Motor neuron (in vitro differentiated cells): ENCODE data around the gene COX10. TPM values are rescaled to one million over a fixed set of nuclear protein-coding genes. Genes with fewer than 3 reads are reported as not detected.
"Not testable (repeated sequence)": the region's sequence is repeated elsewhere in the genome, so short reads cannot be mapped to it uniquely, and the experiment has no call there.

Source experiments
- ATAC-seq, 8 experiments: fragments of 200-7000 bp; cut with Tn5 transposase; replicated peaks in 6 of 8; 2 replicates each; pipeline ENCODE4 v1.8.0; 2021; ENCODE audit warnings: mild to moderate bottlenecking in 8 of 8, moderate library complexity in 8 of 8
- H3K27ac ChIP-seq, 2 donors: fragments of 250-450 bp; sonication (Bioruptor Pico); 2 replicates each; pipeline ENCODE4 v1.9.0; 2021; ENCODE audit warnings: antibody characterized with exemption in 2 of 2, mild to moderate bottlenecking in 2 of 2, moderate library complexity in 1 of 2
- H3K4me1 ChIP-seq, 2 donors: fragments of 250-450 bp; sonication (Bioruptor Pico); replicated peaks in 1 of 2; 2 replicates each; pipeline ENCODE4 v1.6.1; 2021; ENCODE audit warnings: antibody characterized with exemption in 2 of 2, mild to moderate bottlenecking in 2 of 2, moderate library complexity in 1 of 2
- H3K4me3 ChIP-seq, 5 donors: fragments of 250-450 bp; sonication (Bioruptor Pico); 2 replicates each; pipeline ENCODE4 v1.9.0; 2021; ENCODE audit warnings: antibody characterized with exemption in 5 of 5, mild to moderate bottlenecking in 5 of 5, moderate library complexity in 4 of 5
- WGBS, 10 experiments: fragments of 450-650 bp; shearing (Covaris generic); methylation state at CpG; one replicate each; pipeline ENCODE4 v1.0.0; 2022; 5-methylcytosine and 5-hydroxymethylcytosine counted together
- in situ Hi-C, 9 experiments: fragments of 400-800 bp; cut with MboI; loops; one replicate each; pipeline ENCODE4 v1.15.0; 2021; ENCODE audit warnings: low sequenced_read_pairs in 9 of 9, low pct_unique_long_range_greater_than_20kb in 2 of 9; ENCODE audit not compliant: unreplicated experiment in 9 of 9
- total RNA-seq, 8 experiments: library from RNA; unstranded; fragments of 300-600 nt; gene quantifications; 2 replicates each; pipeline versions ENCODE4 v1.2.3 to v1.2.4, GENCODE V29; 2022

The COX10 gene
- total RNA-seq, 8 experiments from 2014 or later, result 13.8 to 31.6 (median 18.8) TPM

- no peak overlapping the region for H3K4me3 ChIP-seq
- in situ Hi-C loops, result no loop called here
- H3K27ac ChIP-seq, result no peak overlapping the region
- 26 to 100% (median 80%) methylated on average over 1 to 2 of the region's 3 CpGs; no CpG with 5 or more reads in 2 of the 10 experiments for WGBS, 10 experiments
- no peak for ATAC-seq
- peaks cover 0 to 7% of the 10 kb centered on the region in 2 donors for H3K4me1 ChIP-seq
Measured at GRCh38 chr17:14143688-14144087, 74.4 kb downstream of the COX10 start.

- no peak overlapping the region for H3K27ac ChIP-seq
- 18 to 94% (median 83%) methylated on average over 3 to 4 of the region's 4 CpGs for WGBS, 10 experiments
- in situ Hi-C loops, result no loop called here
- H3K4me3 ChIP-seq, result no peak overlapping the region
- H3K4me1 ChIP-seq, result peaks cover 0 to 7% of the 10 kb centered on the region in 2 donors
- no peak for ATAC-seq
Measured at GRCh38 chr17:14144508-14144907, 75.2 kb downstream of the COX10 start.

DNA sequence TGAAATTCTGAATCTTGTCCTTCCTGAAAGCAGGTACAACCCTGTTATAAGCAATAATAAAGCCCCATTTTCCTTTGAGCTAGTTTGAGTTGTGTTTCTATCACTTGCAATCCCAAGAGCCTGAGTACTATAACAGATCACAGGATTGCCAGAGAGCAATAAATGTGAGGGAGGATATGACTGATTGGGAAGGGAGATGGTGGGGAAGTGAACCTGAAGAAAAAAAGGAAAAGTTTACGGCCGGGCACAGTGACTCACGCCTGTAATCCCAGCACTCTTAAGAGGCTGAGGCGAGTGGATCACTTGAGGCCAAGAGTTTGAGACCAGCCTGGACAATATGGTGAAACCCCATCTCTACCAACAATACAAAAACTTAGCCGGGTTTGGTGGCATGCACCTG is 80.4 kb downstream of the COX10 start:
- H3K27ac ChIP-seq, result no peak overlapping the region
- no peak for ATAC-seq
- WGBS, 10 experiments, result 82 to 93% (median 84%) methylated on average over 2 to 5 of the region's 5 CpGs; no CpG with 5 or more reads in 5 of the 10 experiments
- in situ Hi-C loops, result no loop called here
- peaks cover 0 to 7% of the 10 kb centered on the region in 2 donors for H3K4me1 ChIP-seq
- no peak overlapping the region for H3K4me3 ChIP-seq

DNA sequence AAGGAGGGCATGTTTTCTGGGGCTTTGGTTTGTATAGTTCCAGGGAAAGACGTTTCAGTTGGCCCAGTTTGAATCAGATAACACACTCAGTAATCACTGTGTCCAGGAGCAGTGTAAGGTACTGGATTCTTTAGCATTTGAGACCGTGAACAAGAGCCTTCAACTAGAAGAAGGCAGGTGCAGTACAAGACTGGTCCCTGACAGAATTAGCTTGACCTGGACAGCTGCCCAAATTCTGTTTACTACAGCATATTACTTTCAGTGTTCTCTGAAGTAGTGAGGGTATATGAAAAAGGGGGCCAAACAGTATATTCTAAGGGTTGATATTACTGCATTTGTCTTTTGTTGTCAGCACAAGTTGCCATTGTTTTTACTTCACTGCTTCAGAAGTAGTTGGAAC is 81.3 kb downstream of the COX10 start:
- no peak for ATAC-seq
- Histone ChIP-seq H3K4me1 (peaks cover 0 to 7% of the 10 kb centered on the region in 2 donors), H3K27ac (no peak overlapping the region), H3K4me3 (no peak overlapping the region)
- in situ Hi-C loops, result no loop called here
- WGBS, 10 experiments, result 50 to 100% (median 83%) methylated on average over 1 to 2 of the region's 2 CpGs; no CpG with 5 or more reads in 3 of the 10 experiments

DNA sequence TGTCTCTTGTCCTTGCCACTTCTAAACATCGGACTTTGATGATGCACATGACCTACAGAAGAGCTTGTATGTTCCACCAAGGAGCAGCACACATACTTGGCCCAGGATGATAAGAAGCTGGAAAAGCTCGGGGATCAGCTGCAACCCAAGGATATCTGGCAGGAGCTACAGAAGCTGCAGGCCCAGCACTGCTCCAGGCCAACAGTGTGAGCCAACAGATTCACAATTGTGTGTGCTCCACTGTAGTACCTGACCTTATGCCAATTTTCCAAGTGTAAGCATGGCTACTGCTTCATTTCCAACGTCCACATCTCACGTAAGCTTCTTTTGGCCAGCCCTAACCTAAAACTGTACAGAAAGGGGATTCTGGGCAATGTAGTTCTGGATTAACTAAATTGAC is 83.4 kb downstream of the COX10 start:
- Histone ChIP-seq H3K4me3 (no peak overlapping the region), H3K4me1 (peaks cover 0 to 7% of the 10 kb centered on the region in 2 donors), H3K27ac (no peak overlapping the region)
- WGBS, 10 experiments, result 16 to 76% (median 50%) methylated on average over 2 to 4 of the region's 4 CpGs; no CpG with 5 or more reads in 5 of the 10 experiments
- ATAC-seq, result no peak
- in situ Hi-C loops, result no loop called here

- ATAC-seq, result no peak
- Histone ChIP-seq H3K4me3 (no peak overlapping the region), H3K27ac (no peak overlapping the region), H3K4me1 (peaks cover 0 to 2% of the 10 kb centered on the region in 2 donors)
- WGBS, 10 experiments, result 60 to 100% (median 100%) methylated on average over 1 of the region's 1 CpG; no CpG with 5 or more reads in 2 of the 10 experiments
- in situ Hi-C loops, result no loop called here
Measured at GRCh38 chr17:14153374-14153773, 84.1 kb downstream of the COX10 start.

DNA sequence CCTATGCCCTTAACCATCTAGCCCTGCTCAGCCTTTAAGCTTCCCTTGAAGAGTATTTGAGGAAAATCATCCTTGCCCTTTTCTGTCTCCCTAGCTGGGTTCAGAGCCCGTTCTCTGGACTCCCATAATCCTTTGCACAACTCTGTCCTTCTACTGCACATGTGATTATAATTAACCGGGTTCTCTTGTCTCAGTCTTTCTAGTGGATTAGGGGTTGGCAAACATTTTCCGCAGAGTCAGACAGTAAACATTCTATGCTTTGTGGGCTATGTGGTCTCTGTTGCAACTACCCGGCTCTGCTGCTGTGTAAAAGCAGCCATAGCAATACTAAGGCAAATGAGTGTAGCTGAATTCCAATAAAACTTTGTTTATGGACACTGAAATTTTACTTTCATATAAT is 87.4 kb downstream of the COX10 start:
- in situ Hi-C loops, result no loop called here
- ATAC-seq, result peak in 1 of 8 experiments; percentile 45
- Histone ChIP-seq H3K27ac (no peak overlapping the region), H3K4me1 (no peaks in the 10 kb centered on the region), H3K4me3 (no peak overlapping the region)
- 19 to 89% (median 69%) methylated on average over 3 to 4 of the region's 4 CpGs; no CpG with 5 or more reads in 3 of the 10 experiments for WGBS, 10 experiments

DNA sequence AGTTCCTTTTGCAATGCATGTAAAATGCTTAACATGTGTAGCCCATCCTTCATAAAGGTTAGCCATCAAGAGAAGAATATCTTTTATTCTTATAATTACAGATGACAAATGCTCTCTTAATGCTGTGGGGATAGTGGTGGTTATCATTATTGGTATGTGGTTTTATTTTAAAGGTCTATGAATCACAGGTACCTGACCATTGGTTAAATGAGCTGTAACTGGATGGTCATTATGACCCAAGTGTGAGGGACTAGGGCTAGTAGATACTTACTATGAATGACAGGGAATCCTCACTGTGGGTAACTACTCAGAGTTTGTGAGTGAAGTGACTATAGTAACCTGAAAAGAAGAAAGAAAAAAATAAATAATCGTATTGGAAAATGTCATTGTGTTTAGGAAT is 88.5 kb downstream of the COX10 start:
- Histone ChIP-seq H3K4me1 (no peaks in the 10 kb centered on the region), H3K27ac (no peak overlapping the region), H3K4me3 (no peak overlapping the region)
- ATAC-seq, result no peak
- WGBS, 10 experiments, result 82 to 100% (median 100%) methylated on average over 1 of the region's 1 CpG
- in situ Hi-C loops, result no loop called here

- Histone ChIP-seq H3K4me3 (no peak overlapping the region), H3K27ac (no peak overlapping the region), H3K4me1 (no peaks in the 10 kb centered on the region)
- 82 to 100% (median 93%) methylated on average over 1 to 3 of the region's 3 CpGs for WGBS, 10 experiments
- in situ Hi-C loops, result no loop called here
- no peak for ATAC-seq
Measured at GRCh38 chr17:14158707-14159106, 89.4 kb downstream of the COX10 start.

DNA sequence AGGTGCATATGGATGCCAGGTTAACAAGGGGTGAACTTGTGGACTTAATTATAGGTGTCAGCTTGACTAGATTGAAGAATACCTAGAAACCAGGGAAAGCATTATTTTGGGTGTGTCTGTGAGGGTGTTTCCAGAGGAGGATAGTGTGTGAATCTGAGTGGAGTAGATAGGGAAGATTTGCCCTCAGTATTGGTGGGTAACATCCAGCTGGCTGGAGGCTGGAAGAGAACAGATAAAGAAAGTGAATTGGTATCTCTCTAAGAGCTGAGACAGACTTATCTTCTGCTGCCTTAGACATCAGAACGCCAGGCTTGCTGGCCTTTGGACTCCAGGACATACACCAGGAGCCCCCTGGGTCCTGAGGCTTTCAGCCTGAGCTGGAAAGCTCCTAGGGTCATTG is 92.1 kb downstream of the COX10 start:
- no peak overlapping the region for H3K4me3 ChIP-seq
- WGBS, 10 experiments, result 60% methylated on average over 1 of the region's 1 CpG; no CpG with 5 or more reads in 9 of the 10 experiments
- no peak for ATAC-seq
- peaks cover 0 to 13% of the 10 kb centered on the region in 2 donors for H3K4me1 ChIP-seq
- no peak overlapping the region for H3K27ac ChIP-seq
- in situ Hi-C loops, result no loop called here

- H3K4me1 ChIP-seq, result peaks cover 0 to 13% of the 10 kb centered on the region in 2 donors
- no peak overlapping the region for H3K27ac ChIP-seq
- no peak for ATAC-seq
- H3K4me3 ChIP-seq, result no peak overlapping the region
- in situ Hi-C loops, result no loop called here
- 83 to 100% (median 100%) methylated on average over 1 of the region's 1 CpG; no CpG with 5 or more reads in 4 of the 10 experiments for WGBS, 10 experiments
Measured at GRCh38 chr17:14165616-14166015, 96.3 kb downstream of the COX10 start.

GRCh38 chr17:14167831-14168230 is 98.5 kb downstream of the COX10 start:
- H3K4me1 ChIP-seq, result peaks cover 0 to 13% of the 10 kb centered on the region in 2 donors
- H3K27ac ChIP-seq, in situ Hi-C loops, ATAC-seq, H3K4me3 ChIP-seq: not testable (repeated sequence)
- WGBS, 10 experiments, result 100% methylated on average over 1 of the region's 1 CpG; no CpG with 5 or more reads in 6 of the 10 experiments

DNA sequence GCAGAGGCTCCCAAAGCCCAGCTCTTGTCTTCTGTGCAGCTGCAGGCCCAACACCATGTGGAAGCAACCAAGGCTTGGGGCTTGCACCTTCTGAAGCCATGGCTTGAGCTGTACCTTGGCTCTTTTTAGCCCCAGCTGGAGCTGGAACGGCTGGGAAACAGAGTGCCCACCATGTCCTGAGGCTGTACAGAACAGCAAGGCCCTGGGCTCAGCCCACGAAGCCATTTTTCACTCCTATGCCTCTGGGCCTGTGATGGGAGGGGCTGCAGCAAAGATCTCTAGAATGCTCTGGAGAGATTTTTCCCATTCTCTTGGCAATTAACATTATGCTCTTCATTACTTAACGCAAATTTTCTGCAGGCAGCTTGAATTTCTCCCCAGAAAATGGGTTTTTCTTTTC is 99.3 kb downstream of the COX10 start:
- Histone ChIP-seq H3K4me1 (peaks cover 0 to 13% of the 10 kb centered on the region in 2 donors), H3K4me3 (no peak overlapping the region), H3K27ac (no peak overlapping the region)
- in situ Hi-C loops, result no loop called here
- no peak for ATAC-seq
- WGBS, 10 experiments, result 83 to 100% (median 100%) methylated on average over 1 to 3 of the region's 3 CpGs; no CpG with 5 or more reads in 1 of the 10 experiments

GRCh38 chr17:14169287-14169686 is 100.0 kb downstream of the COX10 start:
- ATAC-seq, result no peak
- H3K4me3 ChIP-seq, result no peak overlapping the region
- 82 to 100% (median 94%) methylated on average over 1 to 2 of the region's 2 CpGs; no CpG with 5 or more reads in 2 of the 10 experiments for WGBS, 10 experiments
- H3K27ac ChIP-seq, result no peak overlapping the region
- H3K4me1 ChIP-seq, result peaks cover 0 to 7% of the 10 kb centered on the region in 2 donors
- in situ Hi-C loops, result no loop called here
